Keratinocyte (primary cell): Measurements from ENCODE around the gene OOSP4A.

ENCODE experiments used
- CTCF ChIP-seq, 3 experiments: IDR thresholded peaks in 1 of 3; conservative IDR thresholded peaks in 1 of 3; optimal IDR thresholded peaks in 1 of 3; 2 replicates in 2 of 3; 3 replicates in 1 of 3; pipeline versions ENCODE3 to v1.5.1; 2011; ENCODE audit warnings: low read length in 3 of 3, mild to moderate bottlenecking in 3 of 3, moderate library complexity in 2 of 3, control low read depth in 1 of 3, inconsistent platforms in 1 of 3; ENCODE audit not compliant: insufficient read depth in 2 of 3; ENCODE audit errors: extremely low read depth in 1 of 3
- EZH2 ChIP-seq: IDR thresholded peaks from one replicate; pipeline ENCODE4 v1.6.1; 2012; ENCODE audit warnings: inconsistent platforms, mild to moderate bottlenecking, low read length, moderate library complexity

- TF ChIP-seq CTCF (optimal IDR thresholded peaks at IDR 0.05 in 1 of 3, IDR thresholded peaks at IDR 0.05 in 1 of 3, conservative IDR thresholded peaks at IDR 0.05 in 1 of 3; ENCODE audit: extremely low read depth in 1 of 3, insufficient read depth in 2 of 3, low read length in 3 of 3) (no peak), EZH2 (no peak)
Observed at GRCh38 chr11:59999691-60000090, 35.9 kb downstream of the OOSP4A start.
